Peyer's patch (tissue), 4 donors: ENCODE measurements around the gene FITM2. TPM values are rescaled to one million over a fixed set of nuclear protein-coding genes. Genes with fewer than 3 reads are reported as not detected.
"Not testable (repeated sequence)": the region's sequence is repeated elsewhere in the genome, so short reads cannot be mapped to it uniquely, and the experiment has no call there.

Experiments used
- DNase-seq, 3 donors: peaks; one replicate each; pipeline ENCODE4 v3.0.0-alpha.2; 2017 to 2019
- H3K27ac ChIP-seq, 4 donors: fragments of 200-600 bp; sonication (generic); one replicate each; pipeline ENCODE4 v1.5.1; 2016 to 2019
- H3K27me3 ChIP-seq, 2 donors: fragments of 200-600 bp; sonication (generic); one replicate each; pipeline ENCODE4 v1.5.1; 2019
- H3K36me3 ChIP-seq, 3 donors: fragments of 200-600 bp; sonication (generic); one replicate each; pipeline ENCODE4 v1.5.1; 2016 to 2019
- H3K4me1 ChIP-seq, 4 donors: fragments of 200-600 bp; sonication (generic); one replicate each; pipeline ENCODE4 v1.5.1; 2016 to 2019
- H3K4me3 ChIP-seq, 4 donors: fragments of 200-600 bp; sonication (generic); 1 replicate in 3 of 4; 2 replicates in 1 of 4; pipeline ENCODE4 v1.5.1; 2016 to 2019; ENCODE audit warnings: mild to moderate bottlenecking in 1 of 4
- H3K9me3 ChIP-seq, 4 donors: fragments of 200-600 bp; sonication (generic); one replicate each; pipeline ENCODE4 v1.5.1; 2016 to 2019; ENCODE audit warnings: mild to moderate bottlenecking in 1 of 4
- CTCF ChIP-seq, 6 experiments: fragments of 450-650 bp in 4 of 6; fragments of 200-600 bp in 2 of 6; sonication (generic) in 1 of 6; IDR thresholded peaks; one replicate each; pipeline ENCODE4 v1.5.1; 2017 to 2019; ENCODE audit warnings: antibody characterized with exemption in 6 of 6, mild to moderate bottlenecking in 3 of 6, moderate library complexity in 1 of 6
- POLR2A ChIP-seq, 2 donors: fragments of 450-650 bp; IDR thresholded peaks; one replicate each; pipeline ENCODE4 v1.5.1; 2017; ENCODE audit warnings: antibody characterized with exemption in 2 of 2, mild to moderate bottlenecking in 2 of 2, moderate library complexity in 2 of 2
- total RNA-seq, 4 donors: library from RNA; depleted of rRNA; stranded (reverse); fragments of >200 nt; gene quantifications; one replicate each; pipeline ENCODE4 v1.1.0, GENCODE V29; 2016

The FITM2 gene
- total RNA-seq, 4 donors from 2014 or later, result 8.7 to 11.7 (median 10.8) TPM

GRCh38 chr20:44336086-44336485, 25.1 kb upstream of the FITM2 start:
- DNase-seq, result no peak
- no peaks in the 10 kb centered on the region for H3K9me3 ChIP-seq
- no peak overlapping the region for H3K27ac ChIP-seq
- no peaks in the 10 kb centered on the region for H3K4me1 ChIP-seq
- H3K4me3 ChIP-seq, result no peak overlapping the region
- TF ChIP-seq CTCF (IDR thresholded peaks at IDR 0.05) (no peak), POLR2A (IDR thresholded peaks at IDR 0.05) (no peak)
- no peaks in the 10 kb centered on the region for H3K27me3 ChIP-seq
- no peaks in the 10 kb centered on the region for H3K36me3 ChIP-seq

- Histone ChIP-seq H3K4me1 (no peaks in the 10 kb centered on the region), H3K36me3 (no peaks in the 10 kb centered on the region), H3K27ac (no peak overlapping the region), H3K27me3 (no peaks in the 10 kb centered on the region), H3K9me3 (no peaks in the 10 kb centered on the region), H3K4me3 (no peak overlapping the region)
- TF ChIP-seq CTCF (IDR thresholded peaks at IDR 0.05) (no peak), POLR2A (IDR thresholded peaks at IDR 0.05) (no peak)
- DNase-seq, result no peak
Measured at GRCh38 chr20:44335675-44336074, 24.7 kb upstream of the FITM2 start.

- no peaks in the 10 kb centered on the region for H3K4me1 ChIP-seq
- no peak overlapping the region for H3K4me3 ChIP-seq
- H3K27ac ChIP-seq, result no peak overlapping the region
- no peaks in the 10 kb centered on the region for H3K27me3 ChIP-seq
- H3K36me3 ChIP-seq, result no peaks in the 10 kb centered on the region
- no peaks in the 10 kb centered on the region for H3K9me3 ChIP-seq
- DNase-seq, result no peak
- TF ChIP-seq CTCF (IDR thresholded peaks at IDR 0.05) (no peak), POLR2A (IDR thresholded peaks at IDR 0.05) (no peak)
Measured at GRCh38 chr20:44334709-44335108, 23.7 kb upstream of the FITM2 start.

- no peaks in the 10 kb centered on the region for H3K27me3 ChIP-seq
- no peaks in the 10 kb centered on the region for H3K9me3 ChIP-seq
- TF ChIP-seq POLR2A (IDR thresholded peaks at IDR 0.05) (no peak), CTCF (IDR thresholded peaks at IDR 0.05) (no peak)
- H3K4me1 ChIP-seq, result no peaks in the 10 kb centered on the region
- no peak overlapping the region for H3K27ac ChIP-seq
- no peak for DNase-seq
- H3K4me3 ChIP-seq, result no peak overlapping the region
- no peaks in the 10 kb centered on the region for H3K36me3 ChIP-seq
Measured at GRCh38 chr20:44334306-44334705, 23.3 kb upstream of the FITM2 start.

GRCh38 chr20:44331201-44331600, 20.2 kb upstream of the FITM2 start:
- DNase-seq, result no peak
- Histone ChIP-seq H3K27ac (no peak overlapping the region), H3K4me3 (no peak overlapping the region), H3K36me3 (no peaks in the 10 kb centered on the region), H3K9me3 (no peaks in the 10 kb centered on the region), H3K27me3 (no peaks in the 10 kb centered on the region), H3K4me1 (peaks cover 0 to 6% (median 3%) of the 10 kb centered on the region in 4 donors)
- TF ChIP-seq CTCF (IDR thresholded peaks at IDR 0.05) (no peak), POLR2A (IDR thresholded peaks at IDR 0.05) (no peak)

- no peaks in the 10 kb centered on the region for H3K27me3 ChIP-seq
- no peak for DNase-seq
- H3K4me1 ChIP-seq, result peaks cover 0 to 6% (median 3%) of the 10 kb centered on the region in 4 donors
- no peaks in the 10 kb centered on the region for H3K9me3 ChIP-seq
- no peak overlapping the region for H3K27ac ChIP-seq
- H3K4me3 ChIP-seq, result no peak overlapping the region
- H3K36me3 ChIP-seq, result no peaks in the 10 kb centered on the region
- TF ChIP-seq POLR2A (IDR thresholded peaks at IDR 0.05), result no peak
- TF ChIP-seq CTCF (IDR thresholded peaks at IDR 0.05), result no peak
Measured at GRCh38 chr20:44328428-44328827, 17.4 kb upstream of the FITM2 start.

GRCh38 chr20:44327748-44328147, 16.7 kb upstream of the FITM2 start:
- not testable (repeated sequence) for H3K27me3 ChIP-seq, H3K9me3 ChIP-seq, H3K4me1 ChIP-seq, DNase-seq, H3K36me3 ChIP-seq, H3K4me3 ChIP-seq, H3K27ac ChIP-seq
